GM23248 (cell line): Measurements from ENCODE around the gene AP2S1. TPM values are rescaled to one million over a fixed set of nuclear protein-coding genes. Genes with fewer than 3 reads are reported as not detected.
A peak's percentile ranks its signal among the peaks of the same experiment; 100 is the strongest.
"Not testable (repeated sequence)": the region's sequence is repeated elsewhere in the genome, so short reads cannot be mapped to it uniquely, and the experiment has no call there.

Experiments used
- DNase-seq: peaks from one replicate; pipeline ENCODE4 v3.0.0-alpha.2; 2015
- H2AFZ ChIP-seq: fragments of 200-600 bp; sonication (generic); 2 replicates; pipeline ENCODE4 v1.6.1; 2016; ENCODE audit warnings: antibody characterized with exemption
- H3F3A ChIP-seq: fragments of 200-600 bp; sonication (generic); 2 replicates; pipeline ENCODE4 v1.6.1; 2016; ENCODE audit warnings: mild to moderate bottlenecking, antibody characterized with exemption, mixed run types; ENCODE audit not compliant: insufficient read depth
- H3K27ac ChIP-seq: fragments of 200-600 bp; sonication (generic); 2 replicates; pipeline ENCODE4 v1.5.1; 2016; ENCODE audit warnings: mild to moderate bottlenecking
- H3K27me3 ChIP-seq: fragments of 200-600 bp; sonication (generic); replicated peaks from 2 replicates; pipeline ENCODE4 v1.6.1; 2016; ENCODE audit warnings: mild to moderate bottlenecking; ENCODE audit not compliant: insufficient read depth
- H3K36me3 ChIP-seq: fragments of 200-600 bp; sonication (generic); 2 replicates; pipeline ENCODE4 v1.6.1; 2016; ENCODE audit warnings: low read depth, mild to moderate bottlenecking
- H3K4me1 ChIP-seq: fragments of 200-600 bp; sonication (generic); 2 replicates; pipeline ENCODE4 v1.6.1; 2016; ENCODE audit warnings: mild to moderate bottlenecking; ENCODE audit not compliant: insufficient read depth
- H3K4me2 ChIP-seq: fragments of 200-600 bp; sonication (generic); one replicate; pipeline ENCODE4 v1.6.1; 2016; ENCODE audit warnings: mild to moderate bottlenecking; ENCODE audit not compliant: unreplicated experiment
- H3K4me3 ChIP-seq: fragments of 200-600 bp; sonication (generic); 2 replicates; pipeline ENCODE4 v1.5.1; 2016; ENCODE audit warnings: mild to moderate bottlenecking
- H3K79me2 ChIP-seq: fragments of 200-600 bp; sonication (generic); 2 replicates; pipeline ENCODE4 v1.6.1; 2016; ENCODE audit warnings: mild to moderate bottlenecking; ENCODE audit not compliant: insufficient read depth
- H3K9ac ChIP-seq: fragments of 200-600 bp; sonication (generic); 2 replicates; pipeline ENCODE4 v1.6.1; 2016; ENCODE audit warnings: mild to moderate bottlenecking
- H3K9me2 ChIP-seq: fragments of 200-600 bp; sonication (generic); 2 replicates; pipeline ENCODE4 v1.6.1; 2016; ENCODE audit warnings: mixed run types, mild to moderate bottlenecking, moderate library complexity; ENCODE audit not compliant: insufficient read depth
- H3K9me3 ChIP-seq: fragments of 200-600 bp; sonication (generic); one replicate; pipeline ENCODE4 v1.6.1; 2017; ENCODE audit warnings: low read depth
- H4K20me1 ChIP-seq: fragments of 200-600 bp; sonication (generic); 2 replicates; pipeline ENCODE4 v1.6.0; 2016; ENCODE audit not compliant: insufficient read depth
- EZH2 ChIP-seq: fragments of 200-600 bp; sonication (generic); IDR thresholded peaks from 2 replicates; pipeline ENCODE4 v1.6.1; 2018; ENCODE audit warnings: antibody characterized with exemption, mild to moderate bottlenecking; ENCODE audit not compliant: insufficient read depth, poor library complexity, severe bottlenecking
- EZH2phosphoT487 ChIP-seq: fragments of 200-600 bp; sonication (generic); IDR thresholded peaks from 2 replicates; pipeline ENCODE4 v1.6.1; 2018; ENCODE audit warnings: antibody characterized with exemption, moderate library complexity, mild to moderate bottlenecking, low read depth; ENCODE audit not compliant: insufficient read depth
- WGBS, 2 experiments: methylation state at CpG; one replicate each; pipeline ENCODE4 v1.1.6; 2015 to 2017; ENCODE audit warnings: low lambda C conversion rate in 2 of 2, low coverage in 1 of 2; ENCODE audit errors: missing lambda C conversion rate in 2 of 2; 5-methylcytosine and 5-hydroxymethylcytosine counted together
- in situ Hi-C: fragments of 300-500 bp; cut with MboI; formaldehyde crosslinking; loops from 2 replicates; pipeline ENCODE4 v1.15.0; 2020
- polyA plus RNA-seq: library from polyadenylated mRNA; unstranded; fragments of >200 nt; fragmentation: Nextera tagmentation; extraction: Ambion mirVana; gene quantifications from 2 replicates; pipeline ENCODE4 v1.2.1, GENCODE V29; 2016
- total RNA-seq: library from RNA; depleted of rRNA; stranded (reverse); fragments of >200 nt; shearing (Covaris generic); gene quantifications from 2 replicates; pipeline ENCODE4 v1.2.3, GENCODE V29; 2014

The AP2S1 gene
- total and polyA plus RNA-seq, 2 experiments from 2014 or later, result 231 to 584 TPM

GRCh38 chr19:46824890-46825730, 25.5 kb downstream of the AP2S1 start:
- no peak overlapping the region for H3K27ac ChIP-seq
- in situ Hi-C loops, result no loop called here
- TF ChIP-seq EZH2phosphoT487 (no peak), EZH2 (no peak)
- peaks cover 7% of the 10 kb centered on the region for H3F3A ChIP-seq
- H3K4me3 ChIP-seq, result no peak overlapping the region
- DNase-seq, result peak; percentile 27
- peaks cover 7% of the 10 kb centered on the region for H3K4me1 ChIP-seq
- no peaks in the 10 kb centered on the region for H4K20me1 ChIP-seq
- no peaks in the 10 kb centered on the region for H3K79me2 ChIP-seq
- 82 to 88% methylated on average over 18 to 21 of the region's 21 CpGs for WGBS, 2 experiments
- no peaks in the 10 kb centered on the region for H3K9me3 ChIP-seq
- no peak overlapping the region for H3K4me2 ChIP-seq
- H3K9me2 ChIP-seq, result no peaks in the 10 kb centered on the region
- no peak overlapping the region for H2AFZ ChIP-seq
- no peaks in the 10 kb centered on the region for H3K36me3 ChIP-seq
- H3K9ac ChIP-seq, result no peak overlapping the region
- no peaks in the 10 kb centered on the region for H3K27me3 ChIP-seq

- 83 to 90% methylated on average over 6 of the region's 6 CpGs for WGBS, 2 experiments
- H3K9me3 ChIP-seq, result no peaks in the 10 kb centered on the region
- H3K4me1 ChIP-seq, result no peaks in the 10 kb centered on the region
- no peaks in the 10 kb centered on the region for H3K27me3 ChIP-seq
- H3K27ac ChIP-seq, result no peak overlapping the region
- DNase-seq, result no peak
- H4K20me1 ChIP-seq, result no peaks in the 10 kb centered on the region
- in situ Hi-C loops, result no loop called here
- H3K4me2 ChIP-seq, result no peak overlapping the region
- H2AFZ ChIP-seq, result no peak overlapping the region
- H3F3A ChIP-seq, result no peaks in the 10 kb centered on the region
- no peak overlapping the region for H3K9ac ChIP-seq
- no peaks in the 10 kb centered on the region for H3K36me3 ChIP-seq
- no peaks in the 10 kb centered on the region for H3K79me2 ChIP-seq
- no peaks in the 10 kb centered on the region for H3K9me2 ChIP-seq
- TF ChIP-seq EZH2 (no peak), EZH2phosphoT487 (no peak)
- H3K4me3 ChIP-seq, result no peak overlapping the region
These were observed 27.6 kb downstream of the AP2S1 start for GRCh38 chr19:46823049-46823448.

- H3K9ac ChIP-seq, H3K9me2 ChIP-seq, H4K20me1 ChIP-seq, H3F3A ChIP-seq, H3K4me1 ChIP-seq, H3K9me3 ChIP-seq, H3K4me3 ChIP-seq, H3K27me3 ChIP-seq, H3K27ac ChIP-seq, H2AFZ ChIP-seq, DNase-seq, H3K4me2 ChIP-seq, H3K79me2 ChIP-seq, H3K36me3 ChIP-seq, in situ Hi-C loops: not testable (repeated sequence)
- WGBS, 2 experiments, result 89 to 92% methylated on average over 4 of the region's 4 CpGs
These were observed 28.2 kb downstream of the AP2S1 start for GRCh38 chr19:46822410-46822787.

GRCh38 chr19:46821512-46822409, 28.9 kb downstream of the AP2S1 start:
- WGBS, 2 experiments, result 73 to 77% methylated on average over 17 to 18 of the region's 18 CpGs
- H3K27me3 ChIP-seq, result no peaks in the 10 kb centered on the region
- no peaks in the 10 kb centered on the region for H3K9me3 ChIP-seq
- no peak overlapping the region for H3K27ac ChIP-seq
- no peaks in the 10 kb centered on the region for H3K79me2 ChIP-seq
- H3K4me3 ChIP-seq, result no peak overlapping the region
- TF ChIP-seq EZH2 (no peak), EZH2phosphoT487 (no peak)
- H3F3A ChIP-seq, result no peaks in the 10 kb centered on the region
- no peaks in the 10 kb centered on the region for H3K36me3 ChIP-seq
- no peak overlapping the region for H3K4me2 ChIP-seq
- no peaks in the 10 kb centered on the region for H4K20me1 ChIP-seq
- in situ Hi-C loops, result no loop called here
- no peaks in the 10 kb centered on the region for H3K4me1 ChIP-seq
- H2AFZ ChIP-seq, result no peak overlapping the region
- H3K9ac ChIP-seq, result no peak overlapping the region
- DNase-seq, result no peak
- no peaks in the 10 kb centered on the region for H3K9me2 ChIP-seq
